Endothelial cell of umbilical vein (primary cell): ENCODE measurements around the gene ATP6V0D1. TPM values are rescaled to one million over a fixed set of nuclear protein-coding genes. Genes with fewer than 3 reads are reported as not detected.

Experiments
- BruUV-seq: library from RNA; stranded (reverse); fragments of 400-500 nt; replicated peaks from 2 replicates; lab custom pipeline; 2021; lab: Mats Ljungman, UMichigan
- CTCF ChIA-PET: fragments of 300-600, 350-600 bp; sonication (Branson Sonifier 250); formaldehyde crosslinking; loops from one replicate; lab custom pipeline; 2021; ENCODE audit warnings: antibody characterized with exemption, inconsistent platforms; lab: Charles Lee
- POLR2A ChIA-PET: fragments of 300-600, 350-600 bp; sonication (Branson Sonifier 250); formaldehyde crosslinking; loops from one replicate; lab custom pipeline; 2021; ENCODE audit warnings: antibody characterized with exemption, inconsistent platforms; lab: Charles Lee
- DNase-seq: peaks from one replicate; pipeline ENCODE4 v3.0.0-alpha.2; 2011; ENCODE audit warnings: low read depth, low spot score
- FAIRE-seq: peaks from 2 replicates; lab custom pipeline; 2011; peaks lifted over from hg19 to GRCh38; lab: Jason Lieb, UNC
- H2AFZ ChIP-seq: 2 replicates; pipeline ENCODE4 v1.6.0; 2012; ENCODE audit warnings: low read depth, low read length, control low read depth, inconsistent platforms
- H3K27ac ChIP-seq: 2 replicates; pipeline ENCODE4 v1.5.1; 2011; ENCODE audit warnings: low read depth, mild to moderate bottlenecking, control low read depth, low read length, moderate library complexity; ENCODE audit not compliant: insufficient read depth
- H3K27me3 ChIP-seq, 2 experiments: 2 replicates each; pipeline versions ENCODE4 v1.6.0 to v1.6.1; 2011; ENCODE audit warnings: low read length in 2 of 2, mixed read lengths in 1 of 2; ENCODE audit not compliant: control insufficient read depth in 2 of 2, insufficient read depth in 2 of 2
- H3K36me3 ChIP-seq, 2 experiments: 2 replicates in 1 of 2; 3 replicates in 1 of 2; pipeline ENCODE4 v1.5.1; 2011; ENCODE audit warnings: low read length in 2 of 2, mild to moderate bottlenecking in 1 of 2, moderate library complexity in 1 of 2; ENCODE audit not compliant: control insufficient read depth in 2 of 2, insufficient read depth in 2 of 2; ENCODE audit errors: extremely low read depth in 1 of 2
- H3K4me1 ChIP-seq: 3 replicates; pipeline ENCODE4 v1.5.1; 2011; ENCODE audit warnings: mild to moderate bottlenecking, low read length; ENCODE audit not compliant: control insufficient read depth, insufficient read depth; ENCODE audit errors: extremely low read depth
- H3K4me2 ChIP-seq: 2 replicates; pipeline ENCODE4 v1.6.1; 2011; ENCODE audit warnings: low read length, control low read depth, mixed read lengths; ENCODE audit not compliant: insufficient read depth
- H3K4me3 ChIP-seq, 3 experiments: fragments of 200-600 bp in 1 of 3; sonication (generic), shearing (Covaris generic) in 1 of 3; replicated peaks in 1 of 3; 2 replicates each; pipeline ENCODE4 v1.5.1; 2011 to 2016; ENCODE audit warnings: control low read depth in 3 of 3, low read length in 3 of 3, mild to moderate bottlenecking in 2 of 3, inconsistent platforms in 1 of 3, low read depth in 1 of 3, moderate library complexity in 1 of 3; ENCODE audit not compliant: insufficient read depth in 1 of 3
- H3K79me2 ChIP-seq: 2 replicates; pipeline ENCODE4 v1.6.0; 2012; ENCODE audit warnings: low read length, inconsistent platforms; ENCODE audit not compliant: control insufficient read depth, insufficient read depth
- H3K9ac ChIP-seq: replicated peaks from 2 replicates; pipeline ENCODE3; 2011; ENCODE audit warnings: low read length, control low read depth; ENCODE audit not compliant: insufficient read depth; ENCODE audit errors: extremely low read depth
- H3K9me1 ChIP-seq: replicated peaks from 3 replicates; pipeline ENCODE4 v1.6.0; 2011; ENCODE audit warnings: mild to moderate bottlenecking, low read length; ENCODE audit not compliant: control insufficient read depth, insufficient read depth; ENCODE audit errors: extremely low read depth
- H3K9me3 ChIP-seq: replicated peaks from 2 replicates; pipeline ENCODE4 v1.5.1; 2012; ENCODE audit warnings: low read length, inconsistent platforms; ENCODE audit not compliant: control insufficient read depth, insufficient read depth
- H4K20me1 ChIP-seq: replicated peaks from 2 replicates; pipeline ENCODE3; 2011; ENCODE audit warnings: mild to moderate bottlenecking, low read length; ENCODE audit not compliant: control insufficient read depth, insufficient read depth; ENCODE audit errors: extremely low read depth
- EZH2 ChIP-seq: IDR thresholded peaks from 2 replicates; pipeline ENCODE4 v1.6.1; 2012; ENCODE audit warnings: borderline replicate concordance, low read depth, mild to moderate bottlenecking, moderate library complexity, low read length, inconsistent platforms; ENCODE audit not compliant: severe bottlenecking
- FOS ChIP-seq: IDR thresholded peaks from 2 replicates; pipeline ENCODE4 v1.6.1; 2011; ENCODE audit warnings: mild to moderate bottlenecking, low read length, moderate library complexity, borderline replicate concordance; ENCODE audit not compliant: insufficient read depth
- GATA2 ChIP-seq: IDR thresholded peaks from 2 replicates; pipeline ENCODE4 v1.7.0; 2011; ENCODE audit warnings: low read depth, mild to moderate bottlenecking, moderate library complexity, mixed read lengths, low read length; ENCODE audit not compliant: insufficient read length, insufficient read depth
- JUN ChIP-seq: IDR thresholded peaks from 2 replicates; pipeline ENCODE4 v1.6.1; 2011; ENCODE audit warnings: borderline replicate concordance, low read depth; ENCODE audit not compliant: insufficient read length, insufficient read depth
- MYC ChIP-seq: IDR thresholded peaks from one replicate; pipeline ENCODE4 v1.6.1; 2011; ENCODE audit warnings: mild to moderate bottlenecking, low read depth, low read length
- POLR2AphosphoS5 ChIP-seq: IDR thresholded peaks from 2 replicates; pipeline ENCODE4 v1.6.1; 2012; ENCODE audit warnings: low read depth, mild to moderate bottlenecking, control low read depth, low read length, moderate library complexity; ENCODE audit not compliant: insufficient read depth
- dilution Hi-C: fragments of 300-500 bp; cut with MboI; formaldehyde crosslinking; loops from one replicate; pipeline ENCODE4 v1.15.0; 2019; ENCODE audit warnings: low sequenced_read_pairs; ENCODE audit not compliant: extremely low pct_ligation_motif_present
- intact Hi-C: fragments of 100-400 bp; cut with micrococcal nuclease; formaldehyde crosslinking; loops from one replicate; pipeline ENCODE4 v1.10.0; 2022
- polyA plus RNA-seq, 4 experiments: library from polyadenylated mRNA; depleted of rRNA in 3 of 4; stranded (reverse) in 3 of 4; unstranded in 1 of 4; fragments of >200 nt; gene quantifications; 2 replicates each; pipeline versions ENCODE4 v1.2.1 to v1.2.3, GENCODE V29; 2011 to 2012; ENCODE audit warnings: missing spikeins in 1 of 4
- total RNA-seq: library from RNA; stranded (reverse); gene quantifications from 2 replicates; pipeline ENCODE4 v1.2.3, GENCODE V29; 2021
- TF ChIP-seq, protein P1 (sequence below), 2 donors: IDR thresholded peaks; 1 replicate in 1 of 2; 2 replicates in 1 of 2; pipeline ENCODE4 v1.5.1; 2011; ENCODE audit warnings: low read length in 2 of 2, mild to moderate bottlenecking in 2 of 2, moderate library complexity in 2 of 2, control low read depth in 1 of 2, inconsistent platforms in 1 of 2, low read depth in 1 of 2; ENCODE audit not compliant: insufficient read depth in 1 of 2; ENCODE audit errors: extremely low read depth in 1 of 2

The ATP6V0D1 gene
- total and polyA plus RNA-seq, 2 donors (not counting 3 experiments of a cell fraction or from before 2014, with no cell fraction given), result 82.8 to 232 TPM

DNA sequence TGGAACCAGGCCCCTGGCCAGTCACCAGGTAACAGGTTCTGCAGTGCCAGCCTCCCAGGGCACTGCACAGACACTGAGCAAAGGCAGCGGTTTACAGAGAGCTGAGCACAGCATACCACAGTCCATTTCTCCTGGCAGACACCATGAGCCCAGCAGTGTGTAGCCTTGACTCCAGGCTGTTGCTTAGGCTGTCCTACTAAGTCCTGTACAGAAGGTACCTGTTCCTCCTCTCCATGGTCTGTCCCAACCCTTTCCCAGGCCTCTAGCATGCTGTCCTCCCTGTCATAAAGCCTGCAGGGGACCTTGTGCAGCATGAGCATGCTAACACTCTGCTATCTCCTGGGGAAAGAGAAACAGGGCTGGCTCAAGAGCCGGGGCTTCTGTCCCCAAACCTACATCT lies 20.0 kb downstream of the ATP6V0D1 start:
- intact Hi-C loops, result no loop called here
- POLR2A ChIA-PET, result no interaction called here
- Histone ChIP-seq H3K9me3 (no peaks in the 10 kb centered on the region), H3K4me3 (no peak overlapping the region), H3K4me1 (peaks cover 17% of the 10 kb centered on the region), H3K36me3 (peaks cover 0 to 5% of the 10 kb centered on the region in 2 experiments), H2AFZ (no peak overlapping the region), H4K20me1 (no peaks in the 10 kb centered on the region), H3K4me2 (no peak overlapping the region), H3K9ac (no peak overlapping the region), H3K79me2 (peaks cover 10% of the 10 kb centered on the region), H3K9me1 (no peaks in the 10 kb centered on the region), H3K27me3 (no peaks in the 10 kb centered on the region), H3K27ac (no peak overlapping the region)
- BruUV-seq, result no TSS peak
- no peak for FAIRE-seq
- dilution Hi-C loops, result no loop called here
- TF ChIP-seq EZH2 (no peak), POLR2AphosphoS5 (no peak), JUN (no peak), GATA2 (no peak), MYC (no peak), FOS (no peak)
- TF ChIP-seq, protein P1, sequence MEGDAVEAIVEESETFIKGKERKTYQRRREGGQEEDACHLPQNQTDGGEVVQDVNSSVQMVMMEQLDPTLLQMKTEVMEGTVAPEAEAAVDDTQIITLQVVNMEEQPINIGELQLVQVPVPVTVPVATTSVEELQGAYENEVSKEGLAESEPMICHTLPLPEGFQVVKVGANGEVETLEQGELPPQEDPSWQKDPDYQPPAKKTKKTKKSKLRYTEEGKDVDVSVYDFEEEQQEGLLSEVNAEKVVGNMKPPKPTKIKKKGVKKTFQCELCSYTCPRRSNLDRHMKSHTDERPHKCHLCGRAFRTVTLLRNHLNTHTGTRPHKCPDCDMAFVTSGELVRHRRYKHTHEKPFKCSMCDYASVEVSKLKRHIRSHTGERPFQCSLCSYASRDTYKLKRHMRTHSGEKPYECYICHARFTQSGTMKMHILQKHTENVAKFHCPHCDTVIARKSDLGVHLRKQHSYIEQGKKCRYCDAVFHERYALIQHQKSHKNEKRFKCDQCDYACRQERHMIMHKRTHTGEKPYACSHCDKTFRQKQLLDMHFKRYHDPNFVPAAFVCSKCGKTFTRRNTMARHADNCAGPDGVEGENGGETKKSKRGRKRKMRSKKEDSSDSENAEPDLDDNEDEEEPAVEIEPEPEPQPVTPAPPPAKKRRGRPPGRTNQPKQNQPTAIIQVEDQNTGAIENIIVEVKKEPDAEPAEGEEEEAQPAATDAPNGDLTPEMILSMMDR (IDR thresholded peaks at IDR 0.05; ENCODE audit: extremely low read depth in 1 of 2, insufficient read depth in 1 of 2, low read depth in 1 of 2, low read length in 2 of 2), result no peak
- DNase-seq, result no peak
- CTCF ChIA-PET, result interaction anchor here (1.2 to 12.4 kb wide), 2 partner anchors 10 to 36 kb away, joined by 4 to 201 read pairs; no protein-coding TSS in a partner anchor
